Body of pancreas (tissue), 4 donors: Measurements from ENCODE around the gene RASSF6.

Experiments
- CTCF ChIP-seq, 7 experiments: fragments of 450-650 bp in 4 of 7; fragments of 200-600 bp in 3 of 7; sonication (generic) in 3 of 7; IDR thresholded peaks; one replicate each; pipeline ENCODE4 v1.5.1; 2016 to 2019; ENCODE audit warnings: antibody characterized with exemption in 7 of 7
- POLR2A ChIP-seq, 3 donors: fragments of 450-650 bp; IDR thresholded peaks; one replicate each; pipeline ENCODE4 v1.6.1; 2016; ENCODE audit warnings: antibody characterized with exemption in 3 of 3, mild to moderate bottlenecking in 2 of 3

- TF ChIP-seq CTCF (IDR thresholded peaks at IDR 0.05) (no peak), POLR2A (IDR thresholded peaks at IDR 0.05) (no peak)
These were observed 79.4 kb downstream of the RASSF6 start for GRCh38 chr4:73540826-73541225.
